HK-2 (cell line): ENCODE results near the gene TANC1.
"Not testable (repeated sequence)": the region's sequence is repeated elsewhere in the genome, so short reads cannot be mapped to it uniquely, and the experiment has no call there.

ENCODE experiments used
- DNase-seq: peaks from one replicate; pipeline ENCODE4 v3.0.0-alpha.2; 2018; ENCODE audit not compliant: unreplicated experiment

Gene TANC1

DNA sequence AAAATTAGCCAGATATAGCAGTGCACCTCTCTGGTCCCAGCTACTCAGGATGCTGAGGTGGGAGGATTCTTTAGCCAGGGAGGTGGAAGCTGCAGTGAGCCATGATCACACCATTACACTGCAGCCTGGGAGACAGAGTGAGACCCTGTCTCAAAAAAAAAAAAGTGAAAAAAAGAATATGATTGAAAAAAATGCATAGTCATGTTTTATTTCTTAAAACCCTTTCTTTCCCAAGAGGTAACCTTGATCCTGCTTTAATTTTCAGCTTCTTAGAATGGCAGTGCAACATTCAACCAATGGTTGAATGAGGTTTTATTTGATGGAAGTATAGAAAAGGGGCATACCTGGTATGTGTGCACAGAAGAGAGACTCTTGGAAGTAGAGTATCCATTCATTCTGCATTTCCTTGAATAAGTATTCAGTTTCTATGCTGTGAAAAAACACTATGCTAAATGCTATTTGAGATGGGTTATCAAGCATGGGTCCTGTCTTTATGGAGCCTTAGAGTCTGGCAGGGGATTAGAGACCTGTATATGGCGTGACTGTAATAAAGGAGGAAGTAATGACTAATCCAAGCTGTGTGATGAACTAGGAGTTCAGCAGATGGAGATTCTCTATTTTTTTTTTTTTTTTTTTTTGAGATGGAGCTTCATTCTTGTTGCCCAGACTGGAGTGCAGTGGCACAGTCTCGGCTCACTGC, 171.8 kb downstream of the TANC1 start:
- no peak for DNase-seq

DNA sequence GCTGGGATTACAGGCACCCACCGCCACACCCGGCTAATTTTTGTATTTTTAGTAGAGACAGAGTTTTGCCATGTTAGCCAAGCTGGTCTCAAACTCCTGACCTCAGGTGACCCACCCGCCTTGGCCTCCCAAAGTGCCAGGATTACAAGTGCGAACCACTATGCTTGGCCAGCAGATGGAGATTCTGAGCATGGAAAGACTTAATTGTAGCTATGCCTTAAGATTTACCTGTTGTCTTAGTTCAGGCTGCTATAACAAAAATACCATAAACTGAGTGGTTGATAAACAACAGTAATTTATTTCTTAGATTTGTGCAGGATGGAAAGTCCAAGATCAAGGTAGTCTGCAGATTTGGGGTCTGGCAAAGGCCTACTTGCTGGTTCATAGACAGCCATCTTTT, 172.4 kb downstream of the TANC1 start:
- DNase-seq = not testable (repeated sequence)

DNA sequence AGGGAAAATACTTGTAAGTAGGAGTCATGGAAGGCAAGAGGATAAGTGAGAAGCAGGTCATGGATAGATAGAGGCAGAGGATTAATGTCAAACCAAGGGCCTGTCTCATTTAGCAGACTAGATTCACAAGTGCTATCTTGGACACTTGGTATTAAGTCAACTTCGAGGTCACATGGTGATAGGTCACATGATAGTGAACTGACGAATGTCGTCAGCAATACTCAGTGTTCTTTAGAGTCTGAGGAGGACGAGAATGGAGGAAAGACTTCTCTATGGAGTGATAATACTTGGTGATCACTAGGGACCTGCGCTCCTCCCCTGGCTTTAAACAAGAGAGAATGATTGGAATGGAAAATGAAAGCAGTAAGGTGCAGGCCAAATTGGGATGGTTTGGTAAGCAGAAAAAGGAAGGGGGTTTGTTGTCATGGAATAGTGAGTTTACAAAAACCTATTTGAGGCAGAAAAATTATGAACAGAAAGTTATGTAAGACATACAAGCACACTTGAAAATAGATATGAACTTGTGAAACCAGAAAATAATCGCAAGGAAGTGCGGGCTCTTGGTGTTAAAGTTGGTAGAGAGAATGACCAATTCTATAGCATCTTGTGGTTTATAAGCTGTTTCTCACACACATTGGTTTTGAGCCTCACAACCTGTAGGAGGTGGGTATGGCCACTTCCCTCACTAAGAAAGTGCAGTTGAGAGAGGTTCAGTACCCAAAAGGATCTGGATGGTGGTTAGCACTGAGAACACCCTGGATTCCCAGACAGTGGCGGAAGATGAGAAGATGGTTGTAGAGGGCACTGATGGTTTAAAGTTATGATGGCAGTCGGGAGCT, 176.6 kb downstream of the TANC1 start:
- no peak for DNase-seq

DNA sequence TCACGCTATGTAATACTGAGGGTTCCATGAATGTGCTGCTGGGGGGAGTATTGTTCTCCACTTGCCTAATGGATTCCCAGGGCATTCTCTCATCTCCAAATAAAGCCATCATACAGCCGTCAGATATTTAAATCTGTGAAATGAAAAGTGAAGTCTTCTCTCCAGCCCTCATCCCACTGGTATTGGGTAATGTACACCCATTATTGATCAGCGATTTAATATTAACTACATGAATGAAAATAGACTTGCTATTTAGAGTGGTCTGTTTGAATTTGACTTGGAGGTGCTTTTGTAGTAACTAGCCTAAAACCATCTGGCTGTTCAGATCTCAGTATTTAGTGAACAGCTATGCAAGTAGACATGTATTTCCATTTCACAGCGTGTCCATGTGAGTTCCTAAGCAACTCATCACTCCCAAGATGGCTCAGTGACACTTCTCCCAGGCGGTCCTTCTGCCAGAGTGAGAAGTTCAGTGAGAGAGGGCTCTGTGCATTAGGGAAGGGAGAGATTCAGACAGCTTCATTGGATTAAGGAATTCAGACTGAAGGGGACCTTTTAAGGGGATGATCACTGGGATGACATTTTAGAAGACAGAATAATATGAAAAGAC, 177.4 kb downstream of the TANC1 start:
- DNase-seq = no peak

DNA sequence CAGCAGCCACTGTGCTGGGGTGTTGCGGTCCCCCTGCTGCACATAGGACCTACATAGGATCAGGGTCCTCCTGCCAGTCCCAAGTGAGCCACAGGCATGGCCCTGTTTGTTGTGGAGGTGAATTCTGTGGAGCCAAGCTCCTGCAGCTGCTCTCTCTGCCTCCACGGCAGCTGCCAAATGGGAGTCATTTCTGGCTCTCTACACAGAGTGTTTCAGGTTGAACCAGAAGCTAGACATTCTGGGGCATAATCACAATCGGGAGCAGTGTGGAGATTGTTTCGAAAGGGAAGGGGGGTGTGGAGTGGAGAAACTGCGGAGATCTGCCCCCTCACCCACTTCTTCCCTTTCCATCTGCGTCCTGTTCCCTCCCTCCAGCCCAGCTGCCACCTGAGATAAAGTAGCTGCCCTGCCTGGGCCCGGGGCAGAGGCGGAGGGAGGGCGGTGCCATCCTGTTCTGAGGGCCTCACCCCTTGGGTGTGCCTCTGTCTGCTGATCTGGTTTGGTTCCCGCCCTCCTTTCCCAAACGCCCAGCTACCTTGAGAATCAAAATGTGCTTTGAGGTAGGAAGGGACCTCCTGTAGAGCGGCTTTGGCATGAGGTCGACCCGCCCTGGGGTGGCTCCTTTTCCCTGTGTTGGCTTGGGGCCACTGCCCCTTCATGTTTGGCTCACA, 178.7 kb downstream of the TANC1 start:
- DNase-seq = no peak

DNA sequence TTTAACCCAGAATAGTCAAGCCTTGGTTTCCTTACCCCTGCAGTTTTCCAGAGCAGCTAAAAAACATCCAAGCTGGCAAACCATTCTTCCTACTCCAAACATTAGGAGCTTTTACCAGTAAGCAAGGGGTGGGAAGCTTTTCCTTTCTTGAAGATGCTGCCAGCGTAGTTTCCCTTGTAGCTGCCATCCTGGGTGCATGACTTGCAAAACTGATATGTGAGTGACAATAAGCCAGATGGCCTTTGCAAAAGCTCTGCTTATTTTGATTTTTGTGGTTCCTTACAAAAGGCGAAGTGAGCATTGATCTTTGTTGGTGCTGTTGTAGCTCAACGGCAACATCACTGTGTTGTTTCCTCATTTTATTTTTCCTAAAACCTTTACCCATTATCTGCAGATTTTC, 179.2 kb downstream of the TANC1 start:
- DNase-seq = no peak

DNA sequence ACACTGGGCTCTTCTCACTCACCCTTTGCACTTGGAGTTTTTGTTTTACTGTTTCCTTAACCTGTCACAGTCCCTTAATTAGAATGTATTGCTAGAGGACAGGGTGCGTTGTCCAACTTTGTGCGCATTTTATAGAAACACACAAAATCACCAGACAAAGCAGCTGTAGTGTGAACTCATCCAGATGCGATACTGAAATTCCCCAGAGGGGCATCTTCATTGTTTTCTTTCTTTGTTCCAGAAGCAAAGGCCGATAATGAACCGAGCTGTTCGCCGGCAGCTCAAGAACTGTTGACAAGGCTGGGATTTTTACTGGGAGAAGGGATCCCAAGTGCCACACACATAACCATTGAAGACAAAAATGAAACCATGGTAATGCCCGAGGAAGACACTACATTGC, 180.5 kb downstream of the TANC1 start:
- DNase-seq = no peak

DNA sequence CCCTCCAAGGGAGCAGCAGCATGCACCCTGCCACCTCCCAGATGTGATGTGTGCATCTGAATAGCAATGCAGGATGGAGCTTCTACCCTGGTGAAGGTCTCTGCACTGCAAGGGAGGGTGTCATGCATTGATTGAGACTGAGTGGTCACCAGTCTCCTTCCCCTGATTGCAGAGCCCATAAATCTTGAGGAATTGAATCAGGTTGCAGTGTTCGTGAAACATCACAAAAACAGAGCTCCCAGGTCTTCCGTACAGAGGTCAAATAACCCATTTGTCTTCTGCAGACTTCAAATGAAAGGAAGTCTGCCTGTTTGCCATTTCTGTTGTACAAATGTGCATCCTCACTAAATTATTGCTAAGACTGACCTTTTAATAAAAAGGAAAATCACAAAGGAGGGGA, 181.3 kb downstream of the TANC1 start:
- no peak for DNase-seq

DNA sequence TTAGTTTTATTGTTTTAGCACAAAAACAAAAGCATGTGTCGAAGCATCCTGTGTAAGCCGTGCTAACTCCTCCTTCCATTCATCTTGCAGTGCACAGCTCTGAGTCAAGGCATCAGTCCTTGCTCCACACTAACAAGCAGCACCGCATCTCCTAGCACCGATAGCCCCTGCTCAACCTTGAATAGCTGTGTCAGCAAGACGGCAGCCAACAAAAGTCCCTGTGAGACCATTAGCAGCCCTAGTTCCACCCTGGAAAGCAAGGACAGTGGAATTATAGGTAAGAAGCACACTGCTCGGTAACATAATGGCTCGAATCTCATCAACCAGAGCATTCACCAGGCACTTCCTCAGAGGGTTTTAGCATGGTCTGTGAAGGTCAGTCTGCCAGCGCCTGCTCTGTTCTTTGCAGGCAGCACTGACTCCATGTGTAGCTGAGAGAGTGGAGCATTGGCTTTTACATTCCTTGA, 181.9 kb downstream of the TANC1 start:
- no peak for DNase-seq

DNA sequence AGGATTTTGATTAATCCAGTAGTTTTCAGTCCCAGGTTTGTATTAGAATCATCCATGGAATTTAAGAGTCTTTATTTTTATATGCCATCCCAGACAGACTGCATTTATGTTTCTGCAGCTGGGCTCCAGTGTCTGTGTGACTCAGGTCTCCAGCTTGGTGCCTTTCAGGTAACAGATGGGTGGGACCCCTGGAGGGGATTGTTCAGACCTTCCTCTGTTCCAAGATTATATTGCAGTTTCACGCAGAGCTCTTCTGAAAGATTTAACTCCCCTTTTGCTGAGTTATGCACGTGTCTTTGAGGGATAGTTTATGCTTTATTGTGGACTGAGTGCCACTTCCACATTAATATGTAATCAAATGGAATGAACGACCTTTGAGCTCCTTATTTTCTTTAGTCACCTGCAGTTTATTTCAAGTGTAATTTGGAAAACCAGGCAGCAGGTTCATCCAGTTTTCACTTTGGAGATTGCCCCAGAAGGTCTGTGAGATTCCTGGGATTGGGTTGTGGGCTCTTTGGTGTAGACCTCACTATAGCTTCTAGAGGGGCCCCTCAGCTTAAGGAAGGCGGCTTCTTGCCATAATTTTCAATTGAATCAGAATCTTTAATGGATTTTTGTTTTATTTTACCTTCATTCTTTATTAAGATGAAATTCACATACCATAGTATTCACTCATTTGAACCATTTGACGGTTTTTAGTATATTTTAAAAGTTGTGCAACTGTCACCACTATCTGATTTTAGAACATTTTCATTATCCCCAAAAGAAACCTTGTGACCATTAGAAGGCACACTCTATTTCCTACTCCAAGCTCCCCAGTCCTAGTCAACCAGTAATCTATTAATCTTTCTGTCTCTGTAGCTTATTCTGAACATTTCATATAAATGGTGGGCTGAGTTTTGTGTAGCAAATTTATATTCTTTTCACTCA, 183.0 kb downstream of the TANC1 start:
- no peak for DNase-seq

DNA sequence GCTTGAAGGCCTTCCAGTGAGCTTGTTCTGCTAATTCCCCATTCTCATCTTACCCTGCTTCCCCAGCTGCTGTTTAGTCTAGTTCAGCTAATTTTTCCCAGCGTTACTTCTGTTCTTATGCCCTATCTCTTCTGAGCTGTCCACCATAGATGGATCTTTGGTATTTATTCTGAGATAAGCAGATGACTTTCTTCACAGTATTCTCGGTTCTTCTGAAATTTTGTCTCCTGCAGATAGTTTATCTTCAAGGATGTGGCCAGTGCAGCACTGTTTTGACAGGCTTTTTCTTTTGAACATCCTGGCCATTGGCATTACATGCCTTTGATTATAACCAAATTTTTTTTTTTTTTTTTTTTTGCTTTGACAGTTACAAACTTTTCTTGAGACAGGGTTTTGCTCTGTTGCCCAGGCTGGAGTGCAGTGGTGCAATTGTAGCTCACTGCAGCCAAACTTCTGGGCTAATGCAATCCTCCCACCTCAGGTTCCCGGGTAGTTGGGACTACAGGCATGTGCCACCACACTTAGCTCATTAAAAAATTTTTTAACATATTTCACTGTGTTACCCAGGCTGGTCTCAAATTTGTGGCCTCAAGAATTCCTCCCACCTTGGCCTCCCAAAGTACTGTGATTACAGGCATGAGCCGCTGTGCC, 183.8 kb downstream of the TANC1 start:
- DNase-seq = no peak

DNA sequence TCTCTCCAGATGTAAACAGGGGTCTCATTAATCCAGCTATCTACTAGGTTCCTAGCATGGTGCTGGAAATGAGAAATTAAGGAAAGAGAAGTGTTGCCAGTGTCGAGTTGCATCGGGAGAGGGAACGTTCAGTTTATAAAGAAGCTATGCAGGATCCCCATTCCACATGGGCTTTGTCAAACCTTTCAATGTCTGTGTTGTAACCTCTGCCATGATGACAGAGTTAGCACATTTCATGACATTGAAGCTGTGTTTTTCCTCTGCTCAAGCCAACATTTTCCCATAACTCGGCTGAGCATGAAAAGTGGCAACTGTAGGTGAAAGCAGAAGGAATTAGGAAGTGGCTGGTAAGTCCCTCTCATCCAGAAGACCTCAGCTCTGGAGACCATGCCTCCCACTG, 184.6 kb downstream of the TANC1 start:
- no peak for DNase-seq

DNA sequence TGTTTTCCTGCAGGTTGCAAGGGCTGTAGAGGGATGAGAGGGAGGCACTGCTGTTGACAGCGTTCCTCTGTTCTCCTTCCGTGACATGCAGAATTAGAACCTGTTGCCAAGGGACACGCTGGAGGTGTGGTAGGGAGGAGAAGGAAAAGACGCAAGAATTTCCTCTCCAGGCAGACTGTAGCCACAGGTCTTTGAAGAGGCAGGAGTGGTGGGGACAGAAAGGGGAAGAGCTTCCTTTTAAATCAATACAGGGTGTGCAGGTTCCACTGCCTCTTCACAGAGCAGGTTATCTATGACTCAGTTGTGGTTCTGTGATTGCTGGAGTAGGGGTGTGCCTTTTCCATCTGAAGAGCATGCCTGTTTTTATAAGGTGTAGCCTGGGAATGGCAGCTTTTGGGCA, 185.0 kb downstream of the TANC1 start:
- DNase-seq = no peak

DNA sequence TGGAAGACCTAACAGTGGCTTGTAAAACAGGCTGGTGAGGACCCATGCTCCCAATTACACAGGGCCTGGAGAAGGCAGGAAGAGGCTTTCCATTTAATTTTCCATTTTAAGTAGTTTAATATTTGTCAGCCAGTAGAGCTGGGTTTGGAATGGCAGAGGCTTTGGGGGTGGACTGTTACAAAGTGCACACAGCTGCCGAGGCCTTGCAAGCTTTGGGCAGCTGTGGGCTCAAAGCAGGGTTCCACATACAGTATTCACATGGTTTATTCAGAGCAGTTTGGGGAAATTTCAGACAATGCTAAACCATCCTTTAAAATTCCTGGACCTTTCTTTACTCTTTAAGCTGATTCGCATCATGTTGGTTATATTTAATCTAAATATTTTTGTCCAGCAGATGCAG, 185.5 kb downstream of the TANC1 start:
- DNase-seq = no peak

DNA sequence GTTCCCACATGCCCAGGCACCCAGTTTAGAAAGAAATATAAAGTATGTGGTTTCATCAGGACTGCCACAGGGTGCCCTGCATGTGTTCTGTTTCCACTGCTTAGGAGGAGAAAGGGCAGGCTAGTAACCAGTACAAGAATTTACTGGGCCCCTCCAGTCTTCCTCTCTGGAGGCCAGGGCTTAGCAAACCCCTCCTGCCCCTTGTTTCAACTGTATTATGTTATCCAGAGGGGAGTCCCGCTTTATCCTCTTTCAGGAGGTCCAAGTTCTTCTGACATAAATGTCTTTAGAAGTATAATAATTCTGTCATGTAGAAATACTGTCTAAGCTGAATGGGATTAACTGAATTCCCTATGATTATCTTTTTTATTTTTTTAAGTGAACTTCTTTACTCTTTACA, 185.9 kb downstream of the TANC1 start:
- no peak for DNase-seq

DNA sequence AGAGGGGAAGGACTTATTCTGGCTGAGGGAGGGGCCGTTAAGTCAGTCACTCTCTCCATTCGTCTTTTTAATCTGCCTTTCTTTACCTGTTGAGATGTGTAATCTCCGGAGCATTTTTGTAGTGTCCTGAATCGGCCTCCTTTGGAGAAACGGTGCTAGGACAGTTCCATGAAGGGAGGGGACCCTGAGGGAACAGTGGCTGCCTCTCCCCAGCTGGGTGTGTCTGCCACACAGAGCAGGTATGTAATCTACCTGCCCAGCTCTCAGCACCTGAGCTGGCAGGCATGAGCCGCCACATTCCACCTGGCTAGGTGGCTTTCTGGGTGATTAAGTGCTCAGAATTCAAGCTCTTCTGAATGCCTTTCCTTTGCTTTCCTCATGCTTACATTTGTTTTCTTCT, 186.9 kb downstream of the TANC1 start:
- no peak for DNase-seq

DNA sequence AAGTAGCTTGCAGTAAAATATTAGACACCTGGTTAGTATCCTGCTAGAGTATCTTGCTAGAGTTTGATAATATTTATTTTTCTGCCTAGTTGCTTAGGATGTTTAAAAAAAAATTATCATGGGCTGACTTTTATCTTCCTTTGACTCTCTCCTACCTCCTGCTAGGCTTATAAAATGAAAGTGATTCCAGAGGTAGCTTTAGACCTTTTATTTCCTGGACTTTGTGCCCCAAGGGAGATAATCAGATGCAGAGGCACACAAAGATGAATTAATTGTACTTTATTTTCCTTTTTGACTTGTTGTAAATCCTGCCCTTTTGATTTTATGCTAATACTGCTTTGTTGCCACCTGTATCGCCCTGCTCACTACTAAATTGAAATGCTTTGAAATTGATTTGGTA, 187.4 kb downstream of the TANC1 start:
- no peak for DNase-seq

DNA sequence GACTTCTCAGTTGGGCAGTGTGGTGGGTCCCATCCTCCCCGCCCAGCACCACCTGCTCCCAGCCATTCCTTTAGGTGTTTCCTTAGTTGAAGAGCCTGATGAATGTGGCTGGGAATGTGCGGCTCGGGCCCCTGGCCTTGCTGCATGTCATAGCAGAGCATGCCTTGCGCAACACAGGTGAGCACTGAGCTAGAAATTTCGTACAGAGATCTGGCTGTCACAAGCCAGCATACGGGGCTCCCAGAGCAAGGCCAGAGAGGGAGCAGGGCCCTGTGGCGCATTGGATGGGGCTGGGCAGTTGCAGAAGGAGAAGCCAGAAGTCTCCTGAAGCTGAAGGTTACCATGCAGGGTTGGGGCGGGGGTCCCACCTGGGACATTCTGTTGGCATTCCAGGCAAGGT, 188.4 kb downstream of the TANC1 start:
- no peak for DNase-seq

DNA sequence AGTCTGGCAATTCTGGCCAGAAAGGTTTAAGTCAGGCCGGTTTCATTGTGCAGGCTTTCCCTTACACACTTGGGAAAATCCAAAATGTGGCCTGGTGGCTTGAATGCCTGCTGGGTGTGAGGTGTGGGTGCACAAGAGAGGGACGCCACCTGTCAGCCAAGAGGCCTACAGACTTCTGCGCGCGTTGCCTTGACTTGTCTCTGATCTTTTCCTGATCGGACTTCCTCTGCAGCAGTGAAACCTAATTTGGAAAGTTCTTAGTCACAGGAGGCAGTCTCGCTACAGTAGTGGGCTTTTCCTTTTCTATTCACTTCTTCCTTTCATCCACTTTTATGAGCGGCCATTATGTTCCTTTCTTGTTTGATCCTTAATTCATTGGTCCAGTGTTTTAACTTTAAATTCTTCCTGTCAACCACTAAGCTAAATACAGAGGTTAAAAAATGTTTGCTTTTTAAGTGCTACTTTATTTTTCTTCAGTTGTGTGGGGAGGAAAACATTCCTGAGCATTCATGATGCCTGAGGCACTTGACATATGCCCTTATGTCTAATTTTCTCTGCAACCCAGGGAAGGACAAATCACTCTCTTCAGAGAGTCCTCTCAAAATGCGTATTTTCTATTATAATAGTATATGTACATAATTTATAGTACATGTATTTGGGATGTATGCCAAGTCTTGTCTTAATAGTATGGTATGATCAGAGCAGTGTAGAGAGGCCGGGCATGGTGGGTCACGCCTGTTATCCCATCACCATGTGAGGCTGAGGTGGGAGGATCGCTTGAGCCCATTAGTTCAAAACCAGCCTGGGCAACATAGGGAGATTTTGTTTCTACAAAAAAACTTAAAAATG, 189.1 kb downstream of the TANC1 start:
- no peak for DNase-seq

DNA sequence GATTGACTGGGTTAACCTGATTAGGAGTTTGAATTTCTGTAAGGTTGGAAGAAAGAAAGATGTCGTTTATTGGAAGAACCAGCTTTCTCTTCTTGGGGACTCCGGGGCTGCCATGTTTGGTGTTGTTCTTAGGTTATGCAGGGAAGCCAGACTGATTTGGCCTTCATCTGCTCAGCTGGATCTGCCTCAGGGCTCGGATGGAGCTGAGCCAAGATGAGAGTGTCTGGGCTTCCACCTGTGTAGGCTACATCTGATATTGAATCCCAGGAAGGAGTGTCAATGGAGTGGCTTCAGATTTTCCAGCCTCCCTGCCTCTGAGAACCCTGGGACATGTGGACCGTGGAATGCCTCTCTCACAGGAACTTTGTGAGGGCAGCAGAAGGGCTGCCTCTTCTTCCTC, 192.0 kb downstream of the TANC1 start:
- DNase-seq = no peak
